CD1c-positive myeloid dendritic cell (primary cell): Measurements from ENCODE around the gene SERPINB12.
A peak's percentile ranks its signal among the peaks of the same experiment; 100 is the strongest.

Source experiments
- DNase-seq: peaks from one replicate; pipeline ENCODE4 v3.0.0-alpha.2; 2016; ENCODE audit errors: extremely low spot score

The SERPINB12 gene, protein sequence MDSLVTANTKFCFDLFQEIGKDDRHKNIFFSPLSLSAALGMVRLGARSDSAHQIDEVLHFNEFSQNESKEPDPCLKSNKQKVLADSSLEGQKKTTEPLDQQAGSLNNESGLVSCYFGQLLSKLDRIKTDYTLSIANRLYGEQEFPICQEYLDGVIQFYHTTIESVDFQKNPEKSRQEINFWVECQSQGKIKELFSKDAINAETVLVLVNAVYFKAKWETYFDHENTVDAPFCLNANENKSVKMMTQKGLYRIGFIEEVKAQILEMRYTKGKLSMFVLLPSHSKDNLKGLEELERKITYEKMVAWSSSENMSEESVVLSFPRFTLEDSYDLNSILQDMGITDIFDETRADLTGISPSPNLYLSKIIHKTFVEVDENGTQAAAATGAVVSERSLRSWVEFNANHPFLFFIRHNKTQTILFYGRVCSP

DNA sequence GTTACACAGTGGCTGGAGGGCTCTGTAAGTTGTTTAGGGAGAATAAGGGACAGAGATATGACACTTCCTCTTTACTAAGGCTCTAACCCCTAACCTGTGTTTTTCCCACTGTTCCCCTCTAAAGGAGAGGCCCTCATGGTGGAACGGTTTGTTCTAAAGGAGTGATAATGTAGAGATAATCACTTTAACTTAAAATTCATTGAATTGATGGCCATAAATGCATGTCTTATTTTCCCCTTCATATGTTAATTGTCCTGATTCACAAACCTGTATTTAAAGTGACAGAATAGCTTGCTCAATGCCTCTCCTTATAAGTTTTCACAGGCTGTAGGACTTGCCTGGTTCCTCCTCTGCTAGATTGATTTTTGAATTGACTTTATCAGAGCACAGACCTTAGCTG lies at the start of gene SERPINB12:
Gene SERPINB12 (plus strand): TSS at position 301 of the 400 bp plus-strand sequence. CDS start 13,791 bp downstream, outside the sequence.
- no peak for DNase-seq

DNA sequence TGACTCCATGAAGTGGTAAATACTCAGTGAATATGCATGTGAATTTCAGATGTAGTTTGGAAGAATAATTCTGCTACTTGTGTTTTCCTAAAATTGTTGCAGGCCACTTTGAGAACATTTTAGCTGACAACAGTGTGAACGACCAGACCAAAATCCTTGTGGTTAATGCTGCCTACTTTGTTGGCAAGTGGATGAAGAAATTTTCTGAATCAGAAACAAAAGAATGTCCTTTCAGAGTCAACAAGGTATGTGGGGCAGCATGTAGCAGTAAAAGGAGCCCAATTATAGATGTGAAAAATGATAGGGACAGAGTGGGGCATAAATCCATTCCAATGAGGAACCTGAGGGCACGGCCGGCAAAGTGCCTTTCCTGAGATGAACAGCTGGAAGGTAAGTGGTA lies 49.3 kb upstream of the SERPINB12 start:
- DNase-seq, result no peak

DNA sequence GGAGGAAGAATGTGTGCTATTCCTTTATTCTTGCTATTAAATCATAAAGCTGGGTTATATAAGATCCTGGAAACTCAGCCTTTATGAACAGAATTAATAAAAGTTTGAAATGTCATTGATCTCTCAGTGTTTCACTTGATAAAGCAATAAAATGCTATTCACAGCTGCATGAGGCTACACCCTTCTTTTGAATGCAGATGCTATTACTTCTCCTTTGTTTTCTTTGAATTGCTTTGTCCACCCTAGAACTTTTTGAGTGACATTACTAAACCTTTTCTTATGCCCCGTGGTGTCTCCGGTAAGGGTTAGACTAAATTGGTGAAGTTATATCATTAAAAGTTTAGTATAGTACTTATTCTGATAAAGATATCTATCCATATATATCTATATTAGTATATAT lies 46.5 kb upstream of the SERPINB12 start:
- DNase-seq, result no peak

DNA sequence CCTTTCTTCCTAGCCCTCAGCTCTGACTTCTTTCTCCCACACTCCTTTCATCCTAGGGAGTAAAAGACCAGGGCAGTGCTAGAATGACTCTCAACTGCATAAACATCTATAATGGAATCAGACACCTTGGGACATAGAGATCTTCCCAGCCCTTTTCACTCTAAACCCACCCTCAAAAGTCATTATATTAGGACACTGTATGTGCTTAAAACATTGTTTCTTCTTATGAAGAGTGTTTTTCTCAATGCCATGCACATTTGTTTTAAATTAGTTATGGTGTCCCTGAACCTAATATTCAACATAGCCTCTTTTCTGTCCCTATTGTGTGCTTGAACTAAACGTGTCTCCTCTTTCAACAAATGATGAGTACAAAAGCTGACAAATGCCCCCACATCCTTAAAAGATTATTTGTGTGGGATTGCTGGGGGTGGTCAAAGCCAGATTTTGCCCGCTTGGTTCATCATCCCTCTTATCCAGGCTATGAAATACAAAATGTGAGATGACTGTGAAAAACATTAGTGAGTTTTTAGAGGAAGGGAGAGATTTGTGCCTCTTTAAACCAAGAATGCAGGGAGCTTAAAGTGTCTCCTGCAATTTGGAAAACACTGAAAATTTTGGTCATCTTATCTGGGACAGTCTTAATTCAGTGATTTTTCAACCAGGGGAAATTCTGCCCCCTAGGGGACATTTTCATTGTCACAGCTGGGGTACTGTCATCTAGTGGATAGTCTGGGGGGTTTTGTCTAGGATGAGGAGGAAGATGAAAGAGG lies 36.4 kb upstream of the SERPINB12 start:
- peak; percentile 43 for DNase-seq

DNA sequence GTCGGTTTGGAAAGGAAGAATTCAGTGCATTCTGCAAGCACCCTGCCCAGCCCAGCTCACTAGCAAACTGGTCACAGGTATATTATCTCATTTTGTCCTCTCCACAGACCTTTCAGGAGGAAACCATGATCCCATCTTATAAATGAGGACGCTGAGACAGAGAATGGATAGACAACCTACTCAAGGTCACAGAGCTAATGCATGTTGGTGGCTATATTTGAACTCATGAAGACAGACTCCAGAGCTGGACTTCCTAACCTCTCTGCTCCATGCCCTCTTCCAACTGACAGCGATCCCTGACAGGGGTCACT lies 35.9 kb upstream of the SERPINB12 start:
- no peak for DNase-seq

DNA sequence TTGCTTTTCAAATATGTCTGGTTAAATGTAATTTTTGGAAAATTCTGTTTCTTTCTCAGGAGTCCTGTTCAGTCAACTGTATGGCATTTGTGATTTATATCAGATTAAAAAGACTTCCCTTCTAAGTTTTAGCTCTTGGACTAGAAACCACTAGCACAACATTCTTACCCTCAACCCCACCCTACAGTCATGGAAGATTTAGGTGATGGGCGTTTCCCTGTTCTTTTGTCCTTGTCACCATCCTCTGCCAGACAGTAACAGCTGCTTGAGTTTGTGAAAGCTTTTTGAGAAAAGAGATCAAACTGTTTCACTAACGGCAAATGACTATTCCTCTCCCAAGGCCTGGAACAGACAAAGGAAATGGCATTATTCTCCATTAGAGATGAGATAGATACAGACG lies 33.6 kb upstream of the SERPINB12 start:
- DNase-seq, result no peak

DNA sequence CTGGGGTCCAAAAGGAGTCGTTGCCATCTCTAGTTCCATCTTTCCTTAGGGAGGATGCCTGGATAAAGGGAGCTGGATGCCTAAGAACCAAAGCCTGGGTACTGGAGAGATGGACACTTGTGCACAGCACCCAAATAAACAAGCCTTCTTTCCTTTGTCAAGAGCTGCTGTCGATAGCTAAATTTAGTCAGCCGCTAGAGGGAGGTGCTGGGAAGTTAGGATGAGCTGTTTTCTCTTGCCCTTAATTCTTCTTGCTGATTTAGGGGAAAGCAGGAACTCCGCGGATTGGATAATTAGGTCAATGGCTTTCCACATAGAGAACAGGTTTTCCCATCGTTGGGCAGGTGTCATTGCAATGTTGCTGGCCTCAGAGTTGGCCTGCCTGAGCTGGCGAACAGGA lies 30.9 kb upstream of the SERPINB12 start:
- DNase-seq, result peak; percentile 17

DNA sequence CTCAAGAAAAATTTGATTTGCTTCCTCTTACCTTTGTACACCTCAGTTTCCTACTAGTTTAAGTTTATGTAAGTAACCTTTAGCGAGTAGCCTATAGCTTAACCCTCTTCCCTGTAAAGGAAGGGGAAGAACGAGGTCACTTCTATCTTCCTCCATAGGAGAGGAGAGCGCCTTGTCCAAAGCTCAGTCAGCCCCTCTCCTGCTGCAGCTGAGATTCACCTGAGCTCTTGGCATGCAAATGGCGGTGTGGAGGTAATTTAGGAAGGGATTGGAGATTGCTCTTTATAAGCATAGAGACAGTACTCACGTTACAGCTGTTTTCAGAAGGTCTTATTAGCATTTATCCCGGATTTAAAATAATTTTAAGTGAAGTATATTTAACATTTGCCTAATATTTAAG lies 27.8 kb upstream of the SERPINB12 start:
- DNase-seq, result no peak

DNA sequence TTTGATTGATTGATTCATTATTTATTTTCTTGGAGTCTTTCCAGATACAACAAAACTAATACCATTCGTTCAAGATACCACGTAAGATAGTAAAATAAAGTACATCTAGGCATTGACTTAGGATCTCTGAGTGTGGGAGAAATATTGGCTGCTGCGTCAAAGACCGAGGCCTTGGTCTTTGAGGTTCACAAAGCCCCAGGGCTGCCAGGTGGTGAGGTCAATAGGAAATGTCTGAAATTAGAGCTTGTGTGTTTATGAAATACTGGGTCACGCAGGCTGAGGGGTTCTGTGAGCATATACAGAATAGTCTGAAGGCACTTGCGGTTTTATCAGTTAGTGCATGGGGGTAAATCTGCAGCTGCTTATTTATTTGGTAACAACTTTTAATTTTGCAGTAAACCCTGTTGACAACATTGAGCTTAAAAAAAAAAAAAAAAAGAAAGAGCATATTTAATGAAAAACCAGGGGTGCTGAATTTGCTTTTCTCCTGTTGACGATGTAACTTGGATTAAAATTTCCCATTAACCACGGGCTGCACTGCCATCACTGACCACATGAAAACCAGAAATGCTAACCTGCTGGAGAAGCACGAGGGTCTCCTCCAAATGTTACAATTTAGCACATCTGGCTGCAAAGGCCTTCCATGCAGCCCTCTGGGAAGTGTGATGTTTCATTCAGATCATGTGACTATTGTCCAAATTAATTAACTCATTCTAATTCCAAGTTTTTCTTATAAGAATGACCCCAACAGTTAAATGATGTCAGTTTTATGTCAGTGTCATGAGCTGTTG lies 27.1 kb upstream of the SERPINB12 start:
- no peak for DNase-seq

DNA sequence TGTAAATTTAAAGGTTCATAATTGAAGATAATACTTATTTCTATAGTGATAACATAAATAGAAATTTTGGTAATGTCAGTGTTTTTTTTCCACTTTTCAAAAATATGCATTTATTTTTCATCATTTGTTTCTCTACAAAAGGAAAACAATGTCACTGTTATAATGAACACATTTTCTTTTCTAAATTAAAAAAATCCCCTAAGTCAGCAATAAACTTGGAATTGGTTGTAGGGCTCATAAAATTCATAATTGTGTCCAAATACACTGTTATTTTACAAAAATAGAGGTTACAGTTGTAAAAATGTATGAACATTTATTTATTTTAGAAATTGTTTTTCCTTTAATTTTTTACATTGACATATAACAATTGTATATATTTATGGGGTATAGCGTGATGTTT lies 26.4 kb upstream of the SERPINB12 start:
- DNase-seq, result no peak

DNA sequence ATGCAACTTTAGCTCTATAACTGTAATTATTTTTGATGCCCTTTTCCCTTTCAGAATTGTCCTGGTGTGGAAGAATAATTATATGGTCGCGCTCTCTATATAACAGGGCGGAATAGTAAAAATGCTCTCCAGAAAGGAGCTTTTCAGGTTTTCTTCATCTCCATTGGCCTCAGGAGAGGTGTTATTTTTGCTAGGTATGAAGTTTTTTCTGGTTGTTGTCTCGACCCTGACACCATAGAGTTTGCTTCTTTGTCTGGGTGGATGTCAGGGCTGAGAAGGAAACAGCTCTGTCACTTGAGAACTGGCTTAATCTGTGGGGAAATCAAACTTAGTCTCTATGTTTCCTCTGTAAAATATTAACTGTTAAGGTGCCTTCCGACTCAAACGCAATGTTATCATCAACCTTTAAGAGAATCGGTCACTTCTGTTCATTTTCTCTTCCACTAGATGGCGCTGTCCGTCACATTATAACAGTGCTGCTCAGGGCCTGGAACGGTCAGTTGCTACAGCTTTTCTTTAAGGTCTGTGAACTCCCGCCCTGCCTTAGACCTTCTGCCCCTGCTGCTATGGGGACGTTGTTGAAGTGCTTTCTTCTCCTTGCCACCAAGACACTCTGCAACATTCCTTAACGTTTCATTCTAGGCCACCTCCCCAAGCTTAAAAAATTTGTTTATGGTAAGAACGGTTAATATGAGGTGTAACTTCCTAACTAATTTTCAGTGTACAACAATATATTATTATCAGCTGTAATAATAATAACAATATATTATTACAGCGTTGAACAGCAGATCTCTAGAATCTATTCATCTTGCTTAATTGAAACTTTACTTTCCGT lies 23.8 kb upstream of the SERPINB12 start:
- peak; percentile 85 for DNase-seq

DNA sequence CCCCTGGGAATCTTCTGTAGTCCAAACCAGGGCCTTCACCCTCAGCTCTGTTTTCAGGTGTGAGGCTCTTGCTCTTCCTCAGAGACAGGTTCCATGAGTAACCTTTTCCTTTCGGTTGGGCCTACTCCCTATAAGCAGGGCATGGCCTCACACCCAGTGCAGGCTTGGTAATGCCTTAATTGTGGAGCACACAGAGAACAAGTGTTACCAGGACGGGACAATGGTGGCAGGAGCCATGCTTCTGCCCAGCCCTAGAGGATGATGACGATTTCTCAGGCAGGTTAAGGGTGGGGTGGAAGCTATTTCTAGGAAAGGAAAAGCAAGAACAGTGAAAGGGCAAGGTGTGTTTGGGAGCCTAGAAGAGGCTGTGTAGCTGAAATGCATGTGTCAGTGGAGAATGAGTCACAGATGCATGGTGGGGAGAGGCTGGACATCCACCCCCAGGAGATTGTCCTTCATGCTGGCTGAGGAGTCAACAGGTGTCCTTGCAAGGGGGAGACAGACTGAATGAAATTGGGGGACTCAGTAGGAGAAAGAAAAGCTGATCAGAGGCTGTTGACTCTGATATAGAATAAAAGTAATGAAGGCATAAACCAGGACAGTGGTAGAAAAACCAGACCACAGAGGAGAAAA lies 22.0 kb upstream of the SERPINB12 start:
- DNase-seq, result no peak

DNA sequence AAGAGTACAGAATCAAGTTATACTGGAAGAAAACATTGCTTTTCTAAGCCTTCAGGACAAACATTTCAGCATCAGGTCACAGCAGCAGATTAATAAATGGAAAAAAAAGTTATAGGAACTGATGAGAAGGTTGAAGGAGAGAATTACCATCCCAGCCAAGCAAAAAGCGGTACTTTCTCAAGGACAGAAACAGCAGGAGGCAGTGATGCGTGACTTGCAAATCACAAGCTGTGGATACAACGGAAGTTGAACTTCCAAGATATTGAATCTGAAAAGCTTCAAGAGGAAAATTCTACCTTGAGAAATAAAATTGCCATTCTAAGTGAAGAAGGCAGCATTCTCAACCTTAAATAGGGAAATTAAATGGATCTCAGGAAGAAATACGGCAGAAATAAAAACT lies 18.5 kb upstream of the SERPINB12 start:
- no peak for DNase-seq

DNA sequence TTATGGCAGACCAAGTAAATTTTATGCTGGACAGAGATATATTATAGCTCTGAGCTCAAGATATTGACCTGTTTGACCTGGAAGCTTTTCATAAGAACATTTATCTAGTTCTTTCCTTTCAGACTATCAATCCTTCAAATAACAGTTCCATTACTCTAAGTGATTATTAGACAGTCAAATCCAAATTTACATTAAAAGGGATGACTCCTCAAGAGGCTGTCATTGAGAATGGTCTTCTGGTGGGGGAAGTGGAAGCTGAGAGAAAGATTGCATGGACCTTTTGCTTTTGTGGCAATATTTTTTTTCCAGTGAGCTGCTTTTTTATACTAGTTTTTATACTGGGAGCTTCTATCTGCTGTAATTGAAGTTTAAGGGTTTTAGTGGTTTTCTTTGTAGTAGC lies 14.9 kb upstream of the SERPINB12 start:
- no peak for DNase-seq

DNA sequence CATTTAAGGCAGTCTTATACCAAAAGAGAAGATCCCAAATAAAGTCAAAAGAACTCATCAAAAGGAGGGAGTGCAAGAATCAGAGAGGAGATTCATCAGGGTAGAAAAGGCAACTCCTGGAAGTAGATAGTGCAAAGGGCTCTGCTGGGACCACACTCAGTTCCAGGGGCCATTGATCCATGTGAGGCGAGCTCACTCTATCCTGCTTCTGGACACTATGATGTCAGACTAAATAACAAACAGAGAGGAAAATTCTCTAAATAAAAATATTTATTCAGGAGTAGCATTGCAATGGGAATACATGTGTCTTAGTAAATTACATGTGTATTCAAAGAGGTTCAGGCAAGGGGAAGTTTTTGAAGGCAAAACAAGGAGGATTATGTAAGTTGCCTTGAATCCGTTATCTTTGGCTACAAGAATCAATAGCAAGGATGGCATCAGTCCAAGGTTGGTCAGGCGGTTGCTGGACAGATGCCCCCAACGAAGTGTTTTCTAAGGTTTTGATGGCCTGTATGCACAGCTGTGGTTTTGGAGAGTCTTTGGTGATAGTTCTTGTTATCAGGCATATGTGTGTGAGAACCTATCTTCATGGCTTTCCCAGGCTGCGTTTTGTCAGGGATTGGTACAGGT lies 13.2 kb upstream of the SERPINB12 start:
- DNase-seq, result no peak

DNA sequence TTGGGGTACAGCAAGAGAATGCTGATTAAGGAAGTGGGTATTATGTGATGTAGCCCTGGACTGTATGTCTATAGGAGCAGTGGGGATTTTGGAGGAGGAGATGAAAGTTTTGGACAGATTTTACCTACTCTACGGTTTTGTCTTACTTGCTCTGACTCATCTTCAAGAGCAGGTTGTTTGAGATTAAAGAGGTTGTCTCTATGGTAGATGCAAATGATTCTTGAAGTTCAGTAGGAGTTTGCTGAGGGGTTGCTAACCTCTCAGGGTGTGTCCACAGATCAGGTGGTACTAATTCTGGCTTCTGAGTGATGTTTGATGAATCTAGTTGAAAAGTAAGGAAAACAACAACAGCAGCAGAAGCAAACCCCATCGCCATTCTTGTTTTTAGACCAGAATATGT lies 9.7 kb upstream of the SERPINB12 start:
- DNase-seq, result no peak

DNA sequence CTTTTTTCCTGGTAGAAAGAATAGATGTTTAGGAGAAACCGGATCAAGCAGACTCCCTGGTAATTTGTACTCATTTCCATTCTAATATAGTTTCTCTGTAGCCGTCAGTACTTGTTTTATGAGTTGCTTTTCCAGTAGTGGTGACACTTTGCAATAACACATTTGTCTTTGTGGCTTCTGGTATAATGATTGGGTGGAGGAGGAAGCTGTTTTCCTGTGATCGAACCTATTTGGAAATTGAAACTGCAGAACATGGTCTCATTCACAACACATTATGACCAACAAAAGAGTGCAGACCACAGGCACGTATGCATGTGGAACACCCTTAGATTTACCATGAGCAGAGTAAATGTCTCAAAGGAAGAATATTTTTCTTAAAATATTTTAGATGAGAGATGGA lies 7.6 kb upstream of the SERPINB12 start:
- no peak for DNase-seq

DNA sequence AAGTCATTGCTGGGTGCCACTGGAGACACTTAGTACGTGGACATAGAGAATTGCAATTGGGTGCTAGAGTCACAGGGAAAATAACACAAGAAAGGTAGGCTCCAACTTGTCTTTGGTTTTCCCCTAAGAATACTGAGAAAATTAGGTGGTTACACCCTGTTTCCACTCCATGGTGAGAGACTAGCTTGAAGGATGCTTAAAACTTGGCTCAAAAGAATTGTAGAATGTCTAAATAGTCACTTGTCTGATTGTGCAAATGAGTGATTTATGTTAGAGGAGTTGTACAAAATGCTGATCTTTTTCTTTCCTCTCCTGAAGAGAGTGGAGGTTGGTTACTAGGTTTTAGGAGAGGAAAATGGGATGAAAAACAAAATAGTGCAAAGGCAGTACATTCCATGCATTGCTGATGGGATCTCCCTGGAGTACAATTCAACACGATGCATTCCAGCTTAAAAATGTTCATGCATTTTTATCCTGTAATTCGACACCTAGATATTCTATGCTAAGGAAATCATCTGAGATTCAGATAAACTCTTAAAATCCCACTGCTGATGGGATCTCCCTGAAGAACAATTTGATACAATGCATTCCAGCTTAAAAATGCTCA lies 2.2 kb upstream of the SERPINB12 start:
- DNase-seq, result no peak

DNA sequence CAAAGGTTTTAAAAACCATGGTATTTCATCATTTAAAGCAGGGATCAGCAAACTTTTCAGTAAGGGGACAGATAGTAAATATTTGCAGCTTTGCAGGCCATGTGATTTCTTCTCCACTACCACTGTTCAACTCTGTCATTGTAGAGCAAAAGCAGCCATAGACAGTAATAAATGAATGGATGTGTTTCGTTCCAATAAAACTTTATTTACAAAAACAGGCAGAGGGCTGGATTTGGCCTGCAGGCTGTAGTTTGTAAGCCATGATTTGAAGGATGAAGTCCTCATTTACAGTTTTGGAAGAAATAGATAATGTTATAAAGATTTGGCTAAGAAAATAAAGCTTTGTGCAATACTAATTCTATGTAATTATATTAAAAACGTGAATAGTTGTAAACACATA lies 1.8 kb downstream of the SERPINB12 start:
- DNase-seq, result no peak

DNA sequence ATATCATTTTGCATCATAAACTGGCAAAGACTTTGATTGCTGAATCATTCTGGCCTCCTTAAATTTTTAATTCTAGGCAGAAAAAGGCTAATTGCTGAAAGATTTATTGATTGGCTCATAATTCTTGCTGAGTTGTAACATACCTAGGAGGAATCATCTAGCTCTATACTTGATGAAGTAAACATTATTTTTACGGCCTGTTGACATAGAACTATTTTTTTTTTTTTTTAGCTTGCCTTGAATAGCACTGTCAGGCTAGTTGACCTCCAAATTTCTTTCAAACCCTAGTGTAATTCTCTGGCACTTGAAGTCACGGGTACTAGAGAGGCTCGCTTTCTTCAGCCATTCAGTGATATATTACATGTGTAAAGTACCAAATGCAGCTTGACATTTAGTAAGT lies 2.8 kb downstream of the SERPINB12 start:
- no peak for DNase-seq
